HG02759 (cell line): ENCODE results near the gene ABHD17A.
"Not testable (repeated sequence)": the region's sequence is repeated elsewhere in the genome, so short reads cannot be mapped to it uniquely, and the experiment has no call there.

Experiments used
- ATAC-seq: cut with Tn5 transposase; IDR thresholded peaks from one replicate; pipeline ENCODE4 v1.9.1; 2021; ENCODE audit warnings: mild to moderate bottlenecking, moderate library complexity; ENCODE audit not compliant: unreplicated experiment

The ABHD17A gene

DNA sequence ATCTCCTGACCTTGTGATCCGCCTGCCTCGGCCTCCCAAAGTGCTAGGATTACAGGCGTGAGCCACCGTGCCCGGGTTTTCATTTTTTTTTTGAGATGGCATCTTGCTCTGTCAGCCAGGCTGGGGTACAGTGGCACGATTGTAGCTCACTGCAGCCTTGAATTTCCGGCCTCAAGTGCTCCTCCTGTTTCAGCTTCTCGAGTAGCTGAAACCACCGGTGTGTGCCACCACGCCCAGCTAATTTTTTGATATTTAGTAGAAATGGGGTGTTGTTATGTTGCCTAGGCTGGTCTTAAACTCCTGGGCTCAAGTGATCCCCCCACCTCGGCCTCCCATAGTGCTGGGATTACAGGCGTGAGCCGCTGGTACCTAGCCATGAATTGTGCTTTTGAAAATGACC, 25.8 kb upstream of the ABHD17A start:
- no peak for ATAC-seq

DNA sequence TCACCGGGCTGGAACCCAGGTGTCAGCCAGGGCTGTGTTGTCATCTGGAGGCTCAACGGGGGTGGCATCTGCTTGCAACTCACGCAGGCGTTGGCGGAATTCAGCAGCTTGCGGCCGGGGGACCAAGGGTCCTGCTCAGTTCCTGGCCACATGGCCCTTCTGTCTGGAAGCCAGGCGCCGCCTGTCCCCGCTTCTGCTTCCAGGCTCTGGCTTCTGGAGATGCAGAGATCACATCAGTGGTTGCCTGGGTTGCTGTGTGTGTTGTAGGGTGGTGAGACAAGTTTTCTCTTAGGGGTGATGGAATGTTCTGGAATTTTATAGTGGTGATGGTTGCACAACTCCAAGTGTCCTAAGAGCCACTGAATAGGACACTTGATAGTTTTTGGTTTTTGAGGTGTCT, 24.9 kb upstream of the ABHD17A start:
- ATAC-seq: no peak

DNA sequence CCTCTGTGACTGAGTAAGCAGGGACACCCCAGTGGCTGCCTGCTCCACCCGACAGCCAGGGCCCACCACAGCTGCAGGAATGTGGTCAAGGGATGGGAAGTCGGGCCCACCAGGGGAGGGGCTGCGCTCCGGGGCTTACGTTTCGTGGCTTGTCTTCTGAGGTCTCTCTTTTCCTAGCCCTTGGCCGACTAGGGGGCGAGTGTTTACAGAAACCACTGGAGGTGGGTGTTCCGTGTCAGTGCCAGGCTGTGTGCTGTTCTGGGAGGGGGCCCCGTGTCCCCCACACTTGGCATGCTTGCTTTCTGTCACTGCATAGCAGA, 24.4 kb upstream of the ABHD17A start:
- no peak for ATAC-seq

DNA sequence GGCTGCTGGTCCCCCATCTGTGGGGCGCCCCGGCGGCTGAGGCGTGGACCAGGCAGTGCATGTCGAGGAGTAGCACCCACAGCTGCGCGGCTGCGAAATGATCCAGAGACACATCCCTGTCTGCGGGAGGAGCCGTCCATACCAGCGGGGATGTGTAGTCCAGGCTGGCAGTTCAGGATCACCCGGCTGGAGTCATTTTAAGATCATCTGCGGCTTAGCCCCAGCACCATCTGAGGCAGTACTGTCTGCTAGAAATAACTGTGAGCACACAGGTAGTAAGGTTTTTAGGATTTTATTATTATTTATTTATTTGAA, 23.0 kb upstream of the ABHD17A start:
- no peak for ATAC-seq

DNA sequence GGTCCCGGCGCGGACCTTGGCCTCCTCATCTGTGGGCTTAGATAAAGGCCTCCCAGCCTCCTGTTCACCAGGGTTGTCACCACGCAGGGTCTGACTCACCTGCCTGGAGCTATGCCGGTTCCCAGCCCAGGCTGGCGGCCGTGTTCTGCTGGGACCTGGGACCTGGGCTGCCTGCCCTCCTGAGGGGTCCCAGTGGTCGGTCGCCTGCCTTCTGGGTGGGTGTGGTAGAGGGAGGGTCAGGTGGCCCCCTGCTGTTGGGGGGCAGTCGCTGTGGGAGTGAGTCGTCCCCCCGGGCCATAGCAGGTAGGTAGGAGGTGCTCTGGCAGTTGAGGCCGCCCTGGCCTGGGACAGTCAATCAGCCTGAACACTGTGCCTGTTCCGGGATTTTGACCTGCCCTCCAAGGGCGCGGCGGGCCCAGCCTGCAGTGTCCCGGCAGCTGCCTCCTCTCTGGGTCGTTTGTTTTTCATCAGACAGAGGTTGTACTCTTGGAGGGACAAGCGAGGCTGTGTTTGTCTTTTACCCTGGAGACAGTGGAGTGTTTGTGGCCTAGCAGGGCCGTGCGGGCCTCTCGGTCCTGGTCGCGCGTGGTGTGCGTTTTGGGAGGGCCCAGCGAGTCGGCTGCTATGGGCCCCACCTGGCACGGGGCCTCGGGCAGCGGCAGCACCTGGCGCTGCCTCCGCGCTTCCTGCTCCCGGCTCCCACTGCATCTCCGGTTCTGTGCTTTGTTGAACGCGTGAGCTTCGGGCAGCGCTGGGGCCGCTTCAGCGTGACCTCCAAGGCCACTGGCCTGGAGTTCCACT, 22.5 kb upstream of the ABHD17A start:
- no peak for ATAC-seq

DNA sequence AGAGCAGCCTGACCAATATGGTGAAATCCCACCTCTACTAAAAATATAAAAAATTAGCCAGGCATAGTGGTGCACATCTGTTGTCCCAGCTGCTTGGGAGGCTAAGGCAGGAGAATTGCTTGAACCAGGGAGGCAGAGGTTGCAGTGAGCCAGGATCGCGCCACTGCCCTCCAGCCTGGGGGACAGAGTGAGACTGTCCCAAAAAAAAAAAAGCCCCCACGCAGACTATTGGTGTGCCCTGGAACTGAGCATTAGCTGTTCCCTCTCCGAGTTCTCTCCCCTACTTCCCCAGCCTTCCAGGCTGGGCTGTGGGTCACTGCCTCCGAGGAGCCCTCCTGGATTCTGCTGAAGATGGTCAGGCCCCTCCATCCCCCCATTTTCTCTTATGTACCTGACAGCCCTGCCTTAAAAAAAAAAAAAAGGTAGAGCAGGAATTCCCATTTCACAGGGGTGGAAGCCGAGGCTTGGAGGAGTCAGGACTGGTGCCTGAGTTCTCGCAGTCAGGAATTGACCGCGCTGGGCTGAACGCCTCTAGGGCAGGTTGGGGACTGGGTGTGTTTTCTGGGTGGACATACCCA, 21.8 kb upstream of the ABHD17A start:
- no peak for ATAC-seq

DNA sequence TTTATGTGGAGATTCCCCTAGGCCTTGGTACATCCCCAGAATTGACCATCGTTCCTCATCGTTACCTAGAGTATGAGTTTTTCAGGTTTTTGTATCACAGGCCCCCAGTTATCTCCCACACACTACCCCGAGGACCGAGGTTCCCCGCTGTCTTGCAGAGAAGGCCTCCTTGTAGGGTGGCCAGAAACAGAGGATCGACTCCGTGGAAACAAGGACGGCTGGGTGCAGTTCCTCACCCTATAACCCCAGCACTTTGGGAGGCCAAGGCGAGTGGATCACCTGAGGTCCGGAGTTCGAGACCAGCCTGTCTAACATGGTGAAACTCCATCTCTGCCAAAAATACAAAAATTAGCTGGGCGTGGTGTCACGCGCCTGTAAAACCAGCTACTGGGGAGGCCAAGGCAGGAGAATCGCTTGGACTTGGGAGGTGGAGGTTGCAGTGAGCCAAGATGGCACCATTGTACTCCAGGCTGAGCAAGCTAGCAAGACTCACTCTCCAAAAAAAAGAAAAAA, 20.6 kb upstream of the ABHD17A start:
- no peak for ATAC-seq

DNA sequence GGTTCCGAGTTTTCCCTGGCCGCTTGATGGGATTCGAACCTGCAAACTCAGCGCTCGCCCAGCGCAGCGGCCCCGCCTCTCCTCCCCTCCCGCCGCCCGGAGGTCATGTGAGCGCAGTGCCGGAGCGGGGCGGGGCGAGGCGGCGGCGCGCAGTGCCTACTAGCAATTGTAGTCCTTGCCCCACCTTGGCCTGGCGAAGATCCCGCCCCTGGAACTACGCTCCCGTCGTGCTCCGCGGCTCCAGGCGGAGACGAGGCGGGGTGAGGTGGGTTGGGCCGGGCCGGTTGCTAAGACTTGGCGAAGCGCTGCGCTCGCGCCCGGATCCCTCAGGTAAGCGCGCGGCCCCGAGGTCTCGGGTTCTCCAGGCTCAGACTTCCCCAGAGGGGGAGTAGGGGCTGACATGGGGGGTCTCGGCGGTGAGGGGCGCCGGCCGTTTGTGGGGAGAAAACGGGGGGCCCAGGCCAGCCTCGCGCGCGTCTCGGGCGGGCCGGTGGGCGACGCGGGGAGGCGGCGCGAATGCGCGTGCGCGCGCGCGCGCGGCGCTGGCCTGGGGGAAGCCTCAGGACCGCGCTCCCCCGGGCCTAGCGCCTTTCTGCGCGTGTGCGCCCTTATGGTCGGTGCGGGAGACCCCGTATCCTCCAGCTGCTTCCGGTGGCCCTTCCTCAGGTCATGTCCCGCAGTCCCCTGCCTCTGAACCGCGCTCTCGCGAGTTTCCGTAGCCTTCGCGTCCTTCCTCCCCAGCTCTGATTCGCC, 20.0 kb upstream of the ABHD17A start, which contains the start of the genes ADAT3 and SCAMP4:
ADAT3 (plus strand) TSS at position 290 of the 753 bp plus-strand sequence. CDS start 6,649 bp downstream, outside the sequence.
SCAMP4 (plus strand) TSS at position 290 of the 753 bp plus-strand sequence. CDS start 9,621 bp downstream, outside the sequence.
- peak; percentile 91 for ATAC-seq

DNA sequence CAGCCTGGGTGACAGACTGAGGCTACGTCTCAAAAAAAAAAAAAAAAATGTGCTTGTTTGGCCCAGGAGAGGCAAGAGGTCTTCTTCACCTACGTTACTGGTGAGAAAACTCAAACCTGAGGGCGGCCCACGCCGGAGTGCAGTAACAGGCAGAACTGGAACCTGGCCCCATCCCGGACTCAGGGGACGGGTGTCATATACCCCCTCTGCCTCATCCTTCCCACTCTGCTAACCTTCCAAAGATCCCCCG, 19.5 kb upstream of the ABHD17A start:
- ATAC-seq: no peak

DNA sequence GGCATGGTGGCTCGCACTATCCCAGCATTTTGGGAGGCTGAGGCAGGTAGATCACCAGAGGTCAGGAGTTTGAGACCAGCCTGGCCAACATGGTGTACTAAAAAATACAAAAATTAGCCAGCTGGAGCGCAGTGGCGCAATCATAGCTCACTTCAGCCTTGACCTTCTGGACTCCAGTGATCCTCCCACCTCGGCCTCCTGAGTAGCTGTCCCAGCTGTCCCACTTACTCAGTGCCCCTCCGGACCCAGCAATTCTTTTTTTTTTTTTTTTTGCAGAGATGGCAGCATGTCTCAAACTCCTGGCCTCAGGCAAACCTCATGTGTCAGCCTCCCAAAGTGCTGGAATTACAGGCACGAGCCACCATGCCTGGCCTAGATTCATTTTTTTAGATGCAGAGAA, 17.6 kb upstream of the ABHD17A start:
- no peak for ATAC-seq

DNA sequence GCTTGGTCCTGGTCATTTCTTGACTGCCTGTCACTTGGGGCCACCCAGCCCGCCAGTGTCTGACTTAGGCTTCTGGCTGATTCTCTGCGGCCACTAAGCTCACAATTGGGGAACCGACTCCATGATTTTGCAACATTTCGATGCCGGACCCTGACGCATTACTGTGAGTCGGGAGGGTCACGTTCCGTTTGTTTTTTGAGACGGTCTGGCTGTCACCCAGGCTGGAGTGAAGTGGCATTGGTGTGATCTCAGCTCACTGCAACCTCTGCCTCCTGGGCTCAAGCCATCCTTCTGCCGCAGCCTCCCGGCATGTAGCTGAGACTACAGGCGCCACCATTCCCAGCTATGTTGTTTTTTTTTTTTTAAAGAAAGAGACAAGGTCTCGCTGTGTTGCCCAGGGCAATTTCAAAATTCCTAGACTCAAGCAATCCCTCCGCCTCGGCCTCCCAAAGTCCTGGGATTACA, 16.7 kb upstream of the ABHD17A start:
- ATAC-seq: no peak

DNA sequence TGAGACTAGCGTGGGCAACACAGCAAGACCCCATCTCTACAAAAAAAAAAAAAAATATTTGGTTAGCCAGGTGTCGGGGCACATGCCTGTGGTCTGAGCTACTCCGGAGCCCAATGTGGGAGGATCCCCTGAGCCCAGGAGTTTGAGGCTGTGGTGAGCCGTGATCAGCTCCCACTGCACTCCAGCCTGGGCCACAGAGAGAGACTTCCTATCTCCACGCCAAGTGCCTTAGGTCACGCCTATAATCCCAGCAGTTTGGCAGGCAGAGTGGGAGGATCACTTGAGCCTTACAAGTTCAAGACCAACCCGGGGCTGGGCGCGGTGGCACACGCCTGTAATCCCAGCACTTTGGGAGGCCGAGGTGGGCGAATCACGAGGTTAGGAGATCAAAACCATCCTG, 11.2 kb upstream of the ABHD17A start:
- ATAC-seq: no peak

DNA sequence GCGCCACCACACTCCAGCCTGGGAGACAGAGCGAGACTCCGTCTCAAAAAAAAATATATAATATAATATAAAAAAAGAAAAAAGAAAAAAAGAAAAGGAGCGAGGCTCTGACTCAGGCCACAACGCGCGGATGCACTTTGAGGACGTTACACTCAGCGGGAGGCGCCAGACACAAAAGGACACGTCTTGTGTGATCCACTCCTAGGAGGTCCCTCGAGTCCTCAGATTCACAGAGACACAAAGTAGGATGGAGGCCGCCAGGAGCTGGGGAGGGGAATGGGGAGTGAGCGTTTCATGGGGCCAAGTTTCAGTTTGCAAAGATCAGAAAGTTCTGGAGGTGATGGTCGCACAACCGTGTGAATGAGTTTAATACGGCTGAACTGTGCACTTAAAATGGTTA, 8.5 kb upstream of the ABHD17A start:
- ATAC-seq: no peak

DNA sequence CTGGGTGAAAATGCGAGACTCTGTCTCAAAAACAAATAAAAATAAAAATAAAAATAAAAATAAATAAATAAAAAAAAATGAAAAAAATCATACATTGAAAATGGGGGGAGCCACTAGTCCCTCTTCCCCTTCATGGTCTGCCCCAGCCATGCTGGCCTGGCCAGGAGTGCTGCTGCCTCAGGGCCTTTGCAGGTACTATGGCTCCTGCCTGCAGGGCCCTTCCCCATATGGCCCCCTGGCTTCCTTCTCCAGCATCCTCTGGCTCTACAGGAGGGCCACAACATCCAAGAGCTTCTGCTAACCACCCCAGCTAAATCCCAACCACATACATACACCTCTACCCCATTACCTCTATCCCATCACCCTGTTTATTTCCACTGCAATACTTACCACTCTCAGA, 4.6 kb upstream of the ABHD17A start:
- no peak for ATAC-seq

DNA sequence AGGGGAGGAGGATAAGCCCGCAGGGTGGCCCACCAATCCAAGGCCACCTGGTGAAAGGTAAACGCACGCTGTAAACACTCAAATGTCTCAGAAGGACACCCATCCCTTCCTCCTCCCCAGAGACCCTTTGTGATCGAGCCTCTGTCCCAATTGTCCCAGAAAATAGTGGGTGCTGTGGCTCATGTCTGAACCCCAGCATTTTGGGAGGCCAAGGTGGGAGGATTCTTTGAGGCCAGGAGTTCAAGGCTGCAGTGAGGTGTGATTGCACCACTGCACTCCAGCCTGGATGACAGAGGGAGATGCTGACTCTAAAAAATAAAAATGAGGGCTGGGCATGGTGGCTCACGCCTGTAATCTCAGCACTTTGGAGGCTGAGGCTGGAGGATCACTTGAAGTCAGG, 3.1 kb upstream of the ABHD17A start:
- ATAC-seq: no peak

DNA sequence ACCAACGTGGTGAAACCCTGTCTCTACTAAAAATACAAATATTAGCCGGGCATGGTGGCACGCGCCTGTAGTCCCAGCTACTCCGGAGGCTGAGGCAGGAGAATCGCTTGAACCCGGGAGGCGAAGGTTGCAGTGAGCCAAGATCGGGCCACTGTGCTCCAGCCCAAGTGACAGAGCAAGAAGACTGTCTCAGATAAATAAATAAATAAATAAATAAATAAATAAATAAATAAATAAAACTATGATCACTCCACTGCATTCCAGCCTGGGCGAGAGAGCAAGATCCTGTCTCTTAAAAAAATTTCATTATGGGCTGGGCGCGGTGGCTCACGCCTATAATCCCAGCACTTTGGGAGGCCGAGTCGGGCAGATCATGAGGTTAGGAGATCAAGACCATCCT, 1.1 kb upstream of the ABHD17A start:
- not testable (repeated sequence) for ATAC-seq

DNA sequence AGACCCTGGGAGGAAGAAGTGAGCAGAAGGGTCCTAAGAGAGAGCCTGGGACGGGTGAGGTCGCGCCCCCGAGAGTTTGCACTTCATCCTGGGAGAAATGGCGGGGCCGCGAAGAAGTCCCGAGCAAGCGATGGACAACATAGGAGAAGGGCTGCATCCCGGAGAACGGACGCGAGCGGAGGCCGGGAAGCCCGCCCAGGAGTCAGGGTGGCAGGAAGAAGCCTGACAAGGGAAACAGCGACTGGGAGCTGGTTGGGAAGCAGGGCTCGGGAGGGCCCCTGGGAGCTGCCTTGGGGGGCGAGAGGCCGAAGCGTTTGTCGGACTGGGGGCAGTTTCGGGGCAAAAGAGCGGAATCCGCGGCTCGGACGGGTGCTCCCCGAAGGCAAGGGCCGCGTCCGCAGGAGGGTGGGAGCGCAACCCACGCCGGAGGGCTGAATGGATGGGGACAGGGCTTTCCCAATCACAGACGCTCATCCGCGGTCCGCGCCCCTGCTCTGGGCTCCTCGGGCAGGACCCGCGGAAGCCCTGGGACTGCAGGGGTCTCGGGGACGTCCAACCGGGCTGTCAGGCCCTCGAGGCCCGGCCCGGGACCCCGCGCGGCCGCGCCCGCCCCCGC, 469 bp downstream of the ABHD17A start:
- peak; percentile 19 for ATAC-seq

DNA sequence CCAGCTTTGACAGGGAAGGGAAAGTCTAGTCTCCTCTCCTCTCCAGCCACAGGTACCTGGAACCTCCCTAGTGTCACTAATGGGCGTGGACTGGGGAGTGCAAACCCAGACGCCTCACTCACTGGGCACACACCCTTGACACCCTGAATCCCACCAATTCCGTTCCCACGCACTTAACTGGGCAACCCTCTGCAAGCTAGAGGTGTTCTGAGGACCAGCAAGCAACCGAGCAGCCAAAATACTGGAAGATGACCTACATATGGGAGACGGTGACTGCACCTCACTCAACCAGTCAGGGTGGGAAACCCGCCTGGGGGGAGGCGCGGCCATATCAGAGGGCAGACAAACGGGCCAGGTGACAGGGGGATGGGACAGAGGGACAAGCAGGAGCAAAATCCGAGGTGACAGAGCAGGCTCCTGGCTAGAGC, 991 bp downstream of the ABHD17A start:
- ATAC-seq: no peak

DNA sequence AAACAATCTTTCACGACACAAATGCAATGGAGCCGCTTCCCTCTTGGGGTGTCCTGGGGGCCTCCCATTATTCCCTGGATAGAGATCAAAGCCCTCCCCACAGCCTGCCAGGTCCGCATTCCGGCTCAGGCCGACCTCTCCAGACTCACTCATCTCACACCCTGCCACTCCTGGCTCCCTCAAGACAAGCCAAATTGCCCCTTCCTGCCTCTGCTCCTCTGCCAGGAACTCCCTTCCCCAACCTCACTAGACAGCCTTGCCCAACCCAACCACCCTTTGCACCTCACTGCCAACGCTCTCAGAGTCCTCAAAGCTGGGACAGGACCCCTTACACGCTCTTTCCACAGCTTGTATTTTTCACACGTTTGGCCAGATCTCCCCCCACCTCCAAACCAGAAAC, 1.5 kb downstream of the ABHD17A start:
- ATAC-seq: no peak

DNA sequence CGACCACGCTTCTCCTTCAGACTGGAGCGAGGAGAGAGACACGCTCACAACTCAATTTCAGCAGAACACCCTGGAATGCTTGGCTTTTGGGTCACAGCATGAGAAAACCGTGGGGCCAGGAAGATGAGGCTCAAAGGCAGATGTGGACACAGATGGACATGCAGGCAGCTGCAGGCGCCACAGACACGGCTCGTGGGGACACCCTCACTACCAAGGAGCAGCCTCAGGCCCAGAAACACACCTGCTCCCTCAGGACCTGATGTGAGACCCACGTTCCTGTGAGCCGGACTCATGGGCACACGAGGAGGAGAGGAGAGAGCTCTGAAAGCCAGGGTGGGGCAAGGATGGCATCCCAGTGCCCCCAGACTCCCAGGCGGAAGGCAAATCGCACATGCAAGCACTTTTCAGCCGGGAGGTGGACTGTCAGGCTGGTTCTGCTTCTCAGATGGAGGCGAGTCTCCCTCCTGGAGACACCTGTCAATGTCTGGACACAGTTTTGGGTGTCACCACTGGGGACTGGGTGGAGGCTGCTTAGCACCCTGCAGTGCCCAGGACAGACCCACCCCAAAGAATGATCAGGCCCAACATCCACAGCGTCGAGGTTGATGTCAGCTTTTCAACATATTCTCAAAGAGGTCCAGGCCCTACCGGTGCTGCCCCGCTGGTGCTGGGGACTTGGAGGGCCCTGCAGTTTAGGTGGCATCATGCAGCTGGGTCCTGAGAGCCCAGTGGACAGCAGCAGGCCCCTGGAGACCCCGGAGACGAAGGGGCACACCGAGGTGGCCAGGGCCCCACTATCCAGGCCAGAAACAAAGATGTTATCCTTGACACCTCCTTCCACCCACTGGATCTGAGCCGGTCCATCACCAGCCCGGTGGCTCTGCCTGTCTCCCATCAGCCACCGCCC, 2.3 kb downstream of the ABHD17A start:
- ATAC-seq: no peak
